GM12878 (cell line): ENCODE data around the gene PFKFB3. TPM values are rescaled to one million over a fixed set of nuclear protein-coding genes. Genes with fewer than 3 reads are reported as not detected.

ENCODE experiments used
- ATAC-seq: fragments of 200-7000 bp; cut with Tn5 transposase; 3 replicates; pipeline ENCODE4 v1.9.1; 2020; ENCODE audit warnings: mild to moderate bottlenecking, moderate library complexity
- BruUV-seq: library from RNA; stranded (reverse); fragments of 400-500 nt; replicated peaks from 2 replicates; lab custom pipeline; 2021; lab: Mats Ljungman, UMichigan
- CTCF ChIA-PET: fragments of 300-600 bp; sonication (Branson Sonifier 250); formaldehyde crosslinking; extraction: SDS; loops from one replicate; lab custom pipeline; 2021; ENCODE audit warnings: inconsistent platforms; lab: Yijun Ruan, JAX
- POLR2A ChIA-PET: fragments of 350-600 bp; formaldehyde crosslinking; extraction: SDS; loops from one replicate; lab custom pipeline; 2021; ENCODE audit warnings: inconsistent platforms; lab: Charles Lee
- RAD21 ChIA-PET: fragments of 300-600 bp; sonication (Branson Sonifier 250); formaldehyde crosslinking; loops from one replicate; lab custom pipeline; 2023; ENCODE audit warnings: antibody characterized with exemption; ENCODE audit not compliant: unreplicated experiment; lab: Charles Lee
- SMC1A ChIA-PET: fragments of 300-600 bp; sonication (Branson Sonifier 250); formaldehyde crosslinking; loops from one replicate; lab custom pipeline; 2023; ENCODE audit not compliant: unreplicated experiment, uncharacterized antibody; lab: Charles Lee
- DNase-seq: peaks from one replicate; pipeline ENCODE4 v3.0.0-alpha.2; 2011; ENCODE audit warnings: low read depth, low spot score
- FAIRE-seq: peaks from 3 replicates; lab custom pipeline; 2011; peaks lifted over from hg19 to GRCh38; lab: Jason Lieb, UNC
- H2AFZ ChIP-seq: 2 replicates; pipeline ENCODE4 v1.6.0; 2011; ENCODE audit warnings: low read depth, low read length, control low read depth; ENCODE audit not compliant: control insufficient read depth
- H3K27ac ChIP-seq: 2 replicates; pipeline ENCODE4 v1.5.1; 2011; ENCODE audit warnings: control low read depth; ENCODE audit not compliant: control insufficient read depth, insufficient read depth
- H3K27me3 ChIP-seq, 2 experiments: replicated peaks in 1 of 2; 2 replicates each; pipeline versions ENCODE4 v1.6.0 to v1.6.1; 2011; ENCODE audit warnings: low read length in 1 of 2; ENCODE audit not compliant: control insufficient read depth in 2 of 2, insufficient read depth in 2 of 2
- H3K36me3 ChIP-seq, 2 experiments: 2 replicates each; pipeline ENCODE4 v1.5.1; 2011; ENCODE audit warnings: low read length in 1 of 2; ENCODE audit not compliant: control insufficient read depth in 2 of 2, insufficient read depth in 2 of 2
- H3K4me1 ChIP-seq: 2 replicates; pipeline ENCODE4 v1.6.1; 2011; ENCODE audit warnings: mild to moderate bottlenecking, low read length, moderate library complexity, mixed read lengths; ENCODE audit not compliant: control insufficient read depth, insufficient read depth
- H3K4me2 ChIP-seq: 2 replicates; pipeline ENCODE4 v1.6.0; 2011; ENCODE audit warnings: control low read depth; ENCODE audit not compliant: control insufficient read depth, insufficient read depth
- H3K4me3 ChIP-seq: fragments of 200-600 bp; sonication (generic); 2 replicates; pipeline ENCODE4 v1.5.1; 2016
- H3K79me2 ChIP-seq: 2 replicates; pipeline ENCODE4 v1.6.0; 2011; ENCODE audit warnings: low read length; ENCODE audit not compliant: control insufficient read depth, insufficient read depth
- H3K9ac ChIP-seq: 2 replicates; pipeline ENCODE4 v1.8.0; 2011; ENCODE audit warnings: low read length, control low read depth, mixed read lengths; ENCODE audit not compliant: control insufficient read depth, insufficient read depth
- H3K9me3 ChIP-seq: replicated peaks from 3 replicates; pipeline ENCODE4 v1.5.1; 2011; ENCODE audit warnings: mild to moderate bottlenecking, low read length; ENCODE audit not compliant: control insufficient read depth, insufficient read depth
- H4K20me1 ChIP-seq: 2 replicates; pipeline ENCODE4 v1.6.0; 2011; ENCODE audit not compliant: control insufficient read depth, insufficient read depth
- POLR2AphosphoS5 ChIP-seq: IDR thresholded peaks from 2 replicates; pipeline ENCODE4 v1.6.1; 2011; ENCODE audit warnings: mild to moderate bottlenecking, low read length, inconsistent platforms
- RUNX3 ChIP-seq: IDR thresholded peaks from 2 replicates; pipeline ENCODE4 v1.6.1; 2012; ENCODE audit warnings: low read length, inconsistent platforms
- WGBS: methylation state at CpG from one replicate; pipeline ENCODE4 v1.1.6; 2016; ENCODE audit warnings: low lambda C conversion rate; ENCODE audit not compliant: insufficient replicate concordance, insufficient coverage; ENCODE audit errors: missing lambda C conversion rate; 5-methylcytosine and 5-hydroxymethylcytosine counted together
- in situ Hi-C: fragments of 300-500 bp; cut with MboI; formaldehyde crosslinking; loops from 9 replicates; pipeline ENCODE4 v1.14.3; 2018; ENCODE audit warnings: mixed read lengths
- intact Hi-C: fragments of 100-400 bp; cut with micrococcal nuclease; formaldehyde crosslinking; loops from one replicate; pipeline ENCODE4 v1.14.2; 2022; ENCODE audit not compliant: unreplicated experiment
- polyA plus RNA-seq, 11 experiments: library from polyadenylated mRNA; depleted of rRNA in 4 of 11; unstranded in 6 of 11; stranded (reverse) in 5 of 11; fragments of >200 nt; fragmentation: Nextera tagmentation in 4 of 11; fragmentation: Illumina TruSeq in 1 of 11; extraction: Ambion mirVana in 4 of 11; extraction: Trizol in 1 of 11; gene quantifications; 1 replicate in 1 of 11; 2 replicates in 10 of 11; pipeline versions ENCODE4 v1.2.1 to v1.2.3, GENCODE V29; 2011 to 2016; ENCODE audit warnings: inconsistent platforms in 2 of 11, missing spikeins in 2 of 11, low read depth in 1 of 11
- total RNA-seq, 4 experiments: library from RNA; depleted of rRNA in 3 of 4; stranded (reverse); fragments of >200 nt in 3 of 4; fragmentation: Illumina TruSeq in 1 of 4; extraction: Trizol in 1 of 4; gene quantifications; 2 replicates each; pipeline versions ENCODE4 v1.2.1 to v1.2.3, GENCODE V29; 2013 to 2021
- TF ChIP-seq, protein P1 (sequence below): fragments of 450-650 bp; formaldehyde crosslinking; IDR thresholded peaks from 2 replicates; pipeline ENCODE4 v1.4.0; 2020; ENCODE audit warnings: mild to moderate bottlenecking, moderate library complexity

Gene PFKFB3
- total and polyA plus RNA-seq, 10 of the 15 experiments (the other 5 are each of a cell fraction or from before 2014, with no cell fraction given) = 1.6 to 46.7 (median 13.7) TPM

DNA sequence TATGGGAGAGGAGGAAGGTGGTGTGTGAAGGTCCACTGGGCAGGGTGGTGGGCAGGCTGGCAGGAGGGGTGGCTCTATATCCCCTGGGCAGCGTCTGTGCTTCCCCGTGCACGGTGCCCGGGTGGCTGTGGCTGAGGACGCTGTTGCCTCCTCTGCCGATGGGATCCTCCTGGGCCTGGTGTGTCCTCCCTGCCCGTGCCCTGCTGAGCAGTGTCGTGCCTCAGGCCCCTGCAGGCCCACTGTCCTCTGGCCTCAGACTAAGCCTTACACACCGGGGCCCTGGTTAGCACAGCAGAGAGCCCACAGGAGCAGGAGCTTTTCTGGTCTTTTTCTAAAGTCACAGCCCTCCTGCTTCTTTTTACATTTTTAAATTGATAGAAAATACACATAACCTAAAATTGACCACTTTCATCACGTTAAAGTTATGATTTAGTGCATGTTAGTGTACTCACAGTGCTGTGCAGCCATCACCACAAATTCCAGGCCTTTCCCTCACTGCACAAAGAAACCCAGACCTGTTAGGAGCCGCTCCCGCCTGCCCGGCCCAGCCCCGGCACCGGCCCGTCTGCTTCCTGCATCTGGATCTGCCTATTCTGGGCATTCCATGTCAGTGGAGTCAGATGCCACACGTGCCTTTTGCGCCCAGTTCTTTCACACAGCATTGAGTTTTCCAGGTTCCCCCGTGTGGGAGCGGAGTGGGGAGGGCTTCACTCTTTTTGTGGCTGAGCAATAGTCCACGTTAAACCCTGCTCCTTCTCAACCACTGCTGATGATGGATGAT is 19.4 kb downstream of the PFKFB3 start:
- in situ Hi-C loops (no loop called here), intact Hi-C loops (no loop called here)
- ChIA-PET SMC1A (no interaction called here), RAD21 (interaction anchor here (1.1 kb wide), 1 partner anchor 20 kb away, joined by 3 read pairs; the partner anchor contains the start of gene PFKFB3), POLR2A (no interaction called here), CTCF (no interaction called here)
- Histone ChIP-seq H3K79me2 (no peaks in the 10 kb centered on the region), H3K27me3 (no peaks in the 10 kb centered on the region), H4K20me1 (no peaks in the 10 kb centered on the region), H3K36me3 (peaks cover 20 to 48% of the 10 kb centered on the region in 2 experiments), H3K4me1 (no peaks in the 10 kb centered on the region), H3K27ac (no peak overlapping the region), H3K4me2 (no peak overlapping the region), H3K4me3 (no peak overlapping the region), H3K9ac (no peak overlapping the region), H3K9me3 (no peaks in the 10 kb centered on the region), H2AFZ (no peak overlapping the region)
- no peak for FAIRE-seq
- TF ChIP-seq RUNX3 (no peak), POLR2AphosphoS5 (peak; percentile 29; the same call in 1 of the 2 replicates)
- TF ChIP-seq, protein P1, sequence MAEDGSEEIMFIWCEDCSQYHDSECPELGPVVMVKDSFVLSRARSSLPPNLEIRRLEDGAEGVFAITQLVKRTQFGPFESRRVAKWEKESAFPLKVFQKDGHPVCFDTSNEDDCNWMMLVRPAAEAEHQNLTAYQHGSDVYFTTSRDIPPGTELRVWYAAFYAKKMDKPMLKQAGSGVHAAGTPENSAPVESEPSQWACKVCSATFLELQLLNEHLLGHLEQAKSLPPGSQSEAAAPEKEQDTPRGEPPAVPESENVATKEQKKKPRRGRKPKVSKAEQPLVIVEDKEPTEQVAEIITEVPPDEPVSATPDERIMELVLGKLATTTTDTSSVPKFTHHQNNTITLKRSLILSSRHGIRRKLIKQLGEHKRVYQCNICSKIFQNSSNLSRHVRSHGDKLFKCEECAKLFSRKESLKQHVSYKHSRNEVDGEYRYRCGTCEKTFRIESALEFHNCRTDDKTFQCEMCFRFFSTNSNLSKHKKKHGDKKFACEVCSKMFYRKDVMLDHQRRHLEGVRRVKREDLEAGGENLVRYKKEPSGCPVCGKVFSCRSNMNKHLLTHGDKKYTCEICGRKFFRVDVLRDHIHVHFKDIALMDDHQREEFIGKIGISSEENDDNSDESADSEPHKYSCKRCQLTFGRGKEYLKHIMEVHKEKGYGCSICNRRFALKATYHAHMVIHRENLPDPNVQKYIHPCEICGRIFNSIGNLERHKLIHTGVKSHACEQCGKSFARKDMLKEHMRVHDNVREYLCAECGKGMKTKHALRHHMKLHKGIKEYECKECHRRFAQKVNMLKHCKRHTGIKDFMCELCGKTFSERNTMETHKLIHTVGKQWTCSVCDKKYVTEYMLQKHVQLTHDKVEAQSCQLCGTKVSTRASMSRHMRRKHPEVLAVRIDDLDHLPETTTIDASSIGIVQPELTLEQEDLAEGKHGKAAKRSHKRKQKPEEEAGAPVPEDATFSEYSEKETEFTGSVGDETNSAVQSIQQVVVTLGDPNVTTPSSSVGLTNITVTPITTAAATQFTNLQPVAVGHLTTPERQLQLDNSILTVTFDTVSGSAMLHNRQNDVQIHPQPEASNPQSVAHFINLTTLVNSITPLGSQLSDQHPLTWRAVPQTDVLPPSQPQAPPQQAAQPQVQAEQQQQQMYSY (CRISPR knock-in tag) = no peak
- BruUV-seq = no TSS peak
- 76% methylated on average over 21 of the region's 21 CpGs for WGBS
- no peak for DNase-seq
- ATAC-seq = peak; percentile 2; the same call in 2 of the 3 replicates
